ENCODE results near the gene GPR141. TPM values are rescaled to one million over a fixed set of nuclear protein-coding genes. Genes with fewer than 3 reads are reported as not detected.

GPR141 gene
- polyA plus RNA-seq, 3 donors, result 25.4 to 26.6 (median 25.5) TPM

- peaks cover 0 to 4% (median 0%) of the 10 kb centered on the region in 3 donors for H3K27me3 Mint-ChIP-seq (ENCODE audit: low read depth in 3 of 3)
- WGBS (ENCODE audit: insufficient coverage), result no CpG with 5 or more reads among the region's 1 CpG
- peaks cover 10 to 31% of the 10 kb centered on the region in 2 donors for H3K36me3 Mint-ChIP-seq
- no peaks in the 10 kb centered on the region for H4K20me1 ChIP-seq (ENCODE audit: insufficient read depth, low read length)
- H3K4me1 Mint-ChIP-seq, result peaks cover 33% of the 10 kb centered on the region
- no peak overlapping the region for H3K4me3 Mint-ChIP-seq
- intact Hi-C loops (cut with micrococcal nuclease), result no loop called here
- H3K27ac Mint-ChIP-seq, result peak overlapping the region in 1 of 7 donors; percentile 16
- H3K79me2 ChIP-seq (ENCODE audit: insufficient read depth, low read length), result peaks cover 3% of the 10 kb centered on the region
- H3K4me1 ChIP-seq (ENCODE audit: control insufficient read depth in 1 of 2, insufficient read depth in 2 of 2, low read length in 2 of 2), result peaks cover 26 to 28% of the 10 kb centered on the region in 2 donors
- H3K27ac ChIP-seq (ENCODE audit: low read depth in 1 of 2, low read length in 2 of 2), result no peak overlapping the region
- no peak overlapping the region for H3K4me3 ChIP-seq (replicated peaks in 1 of 3; ENCODE audit: low read depth in 2 of 3, low read length in 3 of 3)
- no peak overlapping the region for H3K4me2 ChIP-seq (replicated peaks; ENCODE audit: extremely low read depth, low read length, poor library complexity, severe bottlenecking)
- H3K9me3 Mint-ChIP-seq, result peaks cover 17 to 22% (median 20%) of the 10 kb centered on the region in 7 donors
- no peak overlapping the region for H3K9ac ChIP-seq (ENCODE audit: insufficient read depth, low read length, poor library complexity, severe bottlenecking)
- DNase-seq, result no peak
- H3K27me3 ChIP-seq (ENCODE audit: control insufficient read depth in 2 of 2, insufficient read depth in 2 of 2, low read length in 2 of 2), result no peaks in the 10 kb centered on the region
- H2AFZ ChIP-seq (ENCODE audit: insufficient read depth, low read depth, low read length, poor library complexity, severe bottlenecking), result no peak overlapping the region
- peaks cover 0 to 7% of the 10 kb centered on the region in 2 donors for H3K36me3 ChIP-seq (replicated peaks in 1 of 2; ENCODE audit: control insufficient read depth in 1 of 2, insufficient read depth in 2 of 2, low read length in 2 of 2)
- H3K9me3 ChIP-seq (replicated peaks in 1 of 2; ENCODE audit: control insufficient read depth in 1 of 2, insufficient read depth in 1 of 2, low read length in 2 of 2), result peaks cover 12 to 17% of the 10 kb centered on the region in 2 donors
- TF ChIP-seq, protein P1, sequence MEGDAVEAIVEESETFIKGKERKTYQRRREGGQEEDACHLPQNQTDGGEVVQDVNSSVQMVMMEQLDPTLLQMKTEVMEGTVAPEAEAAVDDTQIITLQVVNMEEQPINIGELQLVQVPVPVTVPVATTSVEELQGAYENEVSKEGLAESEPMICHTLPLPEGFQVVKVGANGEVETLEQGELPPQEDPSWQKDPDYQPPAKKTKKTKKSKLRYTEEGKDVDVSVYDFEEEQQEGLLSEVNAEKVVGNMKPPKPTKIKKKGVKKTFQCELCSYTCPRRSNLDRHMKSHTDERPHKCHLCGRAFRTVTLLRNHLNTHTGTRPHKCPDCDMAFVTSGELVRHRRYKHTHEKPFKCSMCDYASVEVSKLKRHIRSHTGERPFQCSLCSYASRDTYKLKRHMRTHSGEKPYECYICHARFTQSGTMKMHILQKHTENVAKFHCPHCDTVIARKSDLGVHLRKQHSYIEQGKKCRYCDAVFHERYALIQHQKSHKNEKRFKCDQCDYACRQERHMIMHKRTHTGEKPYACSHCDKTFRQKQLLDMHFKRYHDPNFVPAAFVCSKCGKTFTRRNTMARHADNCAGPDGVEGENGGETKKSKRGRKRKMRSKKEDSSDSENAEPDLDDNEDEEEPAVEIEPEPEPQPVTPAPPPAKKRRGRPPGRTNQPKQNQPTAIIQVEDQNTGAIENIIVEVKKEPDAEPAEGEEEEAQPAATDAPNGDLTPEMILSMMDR (IDR thresholded peaks at IDR 0.05), result no peak
Measured at GRCh38 chr7:37771801-37772200, 88.2 kb downstream of the GPR141 start.

- Histone ChIP-seq H3K4me2 (replicated peaks; ENCODE audit: extremely low read depth, low read length, poor library complexity, severe bottlenecking) (no peak overlapping the region), H3K9me3 (replicated peaks in 1 of 2; ENCODE audit: control insufficient read depth in 1 of 2, insufficient read depth in 1 of 2, low read length in 2 of 2) (peaks cover 12 to 34% of the 10 kb centered on the region in 2 donors), H3K27ac (ENCODE audit: low read depth in 1 of 2, low read length in 2 of 2) (no peak overlapping the region), H3K4me1 (ENCODE audit: control insufficient read depth in 1 of 2, insufficient read depth in 2 of 2, low read length in 2 of 2) (peaks cover 3 to 4% of the 10 kb centered on the region in 2 donors), H3K9ac (ENCODE audit: insufficient read depth, low read length, poor library complexity, severe bottlenecking) (no peak overlapping the region), H3K27me3 (ENCODE audit: control insufficient read depth in 2 of 2, insufficient read depth in 2 of 2, low read length in 2 of 2) (no peaks in the 10 kb centered on the region), H2AFZ (ENCODE audit: insufficient read depth, low read depth, low read length, poor library complexity, severe bottlenecking) (no peak overlapping the region), H3K36me3 (replicated peaks in 1 of 2; ENCODE audit: control insufficient read depth in 1 of 2, insufficient read depth in 2 of 2, low read length in 2 of 2) (peaks cover 0 to 15% of the 10 kb centered on the region in 2 donors), H3K79me2 (ENCODE audit: insufficient read depth, low read length) (peaks cover 9% of the 10 kb centered on the region), H3K4me3 (replicated peaks in 1 of 3; ENCODE audit: low read depth in 2 of 3, low read length in 3 of 3) (no peak overlapping the region), H4K20me1 (ENCODE audit: insufficient read depth, low read length) (no peaks in the 10 kb centered on the region)
- H3K4me3 Mint-ChIP-seq, result no peak overlapping the region
- DNase-seq, result no peak
- H3K27me3 Mint-ChIP-seq (ENCODE audit: low read depth in 3 of 3), result peaks cover 0 to 4% (median 0%) of the 10 kb centered on the region in 3 donors
- no peak overlapping the region for H3K27ac Mint-ChIP-seq
- H3K36me3 Mint-ChIP-seq, result peaks cover 13 to 38% of the 10 kb centered on the region in 2 donors
- TF ChIP-seq, protein P1 (IDR thresholded peaks at IDR 0.05), result no peak
- peaks cover 29 to 41% (median 34%) of the 10 kb centered on the region in 7 donors for H3K9me3 Mint-ChIP-seq
- WGBS (ENCODE audit: insufficient coverage), result 94% methylated on average over 3 of the region's 3 CpGs
- peaks cover 6% of the 10 kb centered on the region for H3K4me1 Mint-ChIP-seq
- intact Hi-C loops (cut with micrococcal nuclease), result no loop called here
Measured at GRCh38 chr7:37775921-37776320, 92.4 kb downstream of the GPR141 start.
